Measurements from ENCODE around the gene SDHAF1.
A peak's percentile ranks its signal among the peaks of the same experiment; 100 is the strongest.

SDHAF1 gene

GRCh38 chr19:35986111-35986510, 8.9 kb upstream of the SDHAF1 start:
- no peak overlapping the region for H3K4me3 ChIP-seq (ENCODE audit: control insufficient read depth, low read depth, low read length)
- no peak for TF ChIP-seq CTCF (IDR thresholded peaks at IDR 0.05; ENCODE audit: control insufficient read depth, insufficient read depth, low read depth, low read length, missing control alignments)

GRCh38 chr19:35986664-35987570, 8.1 kb upstream of the SDHAF1 start:
- no peak for DNase-seq (ENCODE audit: low read depth)
- TF ChIP-seq CTCF (IDR thresholded peaks at IDR 0.05; ENCODE audit: control insufficient read depth, insufficient read depth, low read depth, low read length, missing control alignments), result no peak
- peak overlapping the region; percentile 23 for H3K4me3 ChIP-seq (ENCODE audit: control insufficient read depth, low read depth, low read length)

More at GRCh38 chr19:35986111-35986510, 8.9 kb upstream of the SDHAF1 start:
- no peak for DNase-seq (ENCODE audit: low read depth)

GRCh38 chr19:35987571-35987896, 7.5 kb upstream of the SDHAF1 start:
- TF ChIP-seq CTCF (IDR thresholded peaks at IDR 0.05; ENCODE audit: control insufficient read depth, insufficient read depth, low read depth, low read length, missing control alignments), result no peak
- H3K4me3 ChIP-seq (ENCODE audit: control insufficient read depth, low read depth, low read length), result no peak overlapping the region
- DNase-seq (ENCODE audit: low read depth), result no peak

GRCh38 chr19:35988824-35989223, 6.2 kb upstream of the SDHAF1 start:
- no peak for DNase-seq (ENCODE audit: low read depth)
- H3K4me3 ChIP-seq (ENCODE audit: control insufficient read depth, low read depth, low read length), result no peak overlapping the region
- no peak for TF ChIP-seq CTCF (IDR thresholded peaks at IDR 0.05; ENCODE audit: control insufficient read depth, insufficient read depth, low read depth, low read length, missing control alignments)

- TF ChIP-seq CTCF (IDR thresholded peaks at IDR 0.05; ENCODE audit: control insufficient read depth, insufficient read depth, low read depth, low read length, missing control alignments), result no peak
- no peak overlapping the region for H3K4me3 ChIP-seq (ENCODE audit: control insufficient read depth, low read depth, low read length)
- no peak for DNase-seq (ENCODE audit: low read depth)
Measured at GRCh38 chr19:35990156-35990555, 4.8 kb upstream of the SDHAF1 start.

GRCh38 chr19:35990771-35991730, 3.9 kb upstream of the SDHAF1 start:
- no peak for DNase-seq (ENCODE audit: low read depth)
- H3K4me3 ChIP-seq (ENCODE audit: control insufficient read depth, low read depth, low read length), result no peak overlapping the region
- TF ChIP-seq CTCF (IDR thresholded peaks at IDR 0.05; ENCODE audit: control insufficient read depth, insufficient read depth, low read depth, low read length, missing control alignments), result no peak
